ES-I3 (cell line): Measurements from ENCODE around the gene TRIP13.
"Not testable (repeated sequence)": the region's sequence is repeated elsewhere in the genome, so short reads cannot be mapped to it uniquely, and the experiment has no call there.

Experiments used
- H3K36me3 ChIP-seq: 2 replicates; pipeline ENCODE4 v1.6.1; 2013; ENCODE audit warnings: mild to moderate bottlenecking, low read length, control low read depth, moderate library complexity; ENCODE audit not compliant: insufficient read depth
- H3K4me1 ChIP-seq: 2 replicates; pipeline ENCODE4 v1.6.1; 2013; ENCODE audit warnings: mild to moderate bottlenecking, control low read depth, low read length; ENCODE audit not compliant: insufficient read depth
- H3K9ac ChIP-seq: 2 replicates; pipeline ENCODE4 v1.6.1; 2013; ENCODE audit warnings: low read depth, mild to moderate bottlenecking, low read length, moderate library complexity
- H3K9me3 ChIP-seq: 2 replicates; pipeline ENCODE4 v1.6.1; 2013; ENCODE audit warnings: mild to moderate bottlenecking, low read length, moderate library complexity; ENCODE audit not compliant: control insufficient read depth, insufficient read depth

The TRIP13 gene

GRCh38 chr5:934381-934967, 41.8 kb downstream of the TRIP13 start:
- H3K9ac ChIP-seq, H3K4me1 ChIP-seq, H3K36me3 ChIP-seq, H3K9me3 ChIP-seq: not testable (repeated sequence)

- Histone ChIP-seq H3K9me3 (no peaks in the 10 kb centered on the region; the same call in 1 of the 2 replicates), H3K36me3 (no peaks in the 10 kb centered on the region), H3K4me1 (no peaks in the 10 kb centered on the region), H3K9ac (no peak overlapping the region)
Measured at GRCh38 chr5:935510-936084, 42.9 kb downstream of the TRIP13 start.

- Histone ChIP-seq H3K36me3 (no peaks in the 10 kb centered on the region), H3K4me1 (no peaks in the 10 kb centered on the region), H3K9ac (no peak overlapping the region), H3K9me3 (no peaks in the 10 kb centered on the region; the same call in 1 of the 2 replicates)
Measured at GRCh38 chr5:936149-937144, 43.8 kb downstream of the TRIP13 start.

- H3K9me3 ChIP-seq, result no peaks in the 10 kb centered on the region; the same call in 1 of the 2 replicates
- H3K4me1 ChIP-seq, result no peaks in the 10 kb centered on the region
- no peak overlapping the region for H3K9ac ChIP-seq
- H3K36me3 ChIP-seq, result no peaks in the 10 kb centered on the region
Measured at GRCh38 chr5:937151-937924, 44.7 kb downstream of the TRIP13 start.

- Histone ChIP-seq H3K9ac (no peak overlapping the region), H3K36me3 (no peaks in the 10 kb centered on the region), H3K4me1 (no peaks in the 10 kb centered on the region), H3K9me3 (no peaks in the 10 kb centered on the region; the same call in 1 of the 2 replicates)
Measured at GRCh38 chr5:939368-939767, 46.7 kb downstream of the TRIP13 start.

- not testable (repeated sequence) for H3K4me1 ChIP-seq, H3K36me3 ChIP-seq, H3K9ac ChIP-seq, H3K9me3 ChIP-seq
Measured at GRCh38 chr5:940741-941140, 48.1 kb downstream of the TRIP13 start.

- no peaks in the 10 kb centered on the region for H3K4me1 ChIP-seq
- no peaks in the 10 kb centered on the region for H3K36me3 ChIP-seq
- H3K9ac ChIP-seq, result no peak overlapping the region
- H3K9me3 ChIP-seq, result no peaks in the 10 kb centered on the region
Measured at GRCh38 chr5:943201-943917, 50.7 kb downstream of the TRIP13 start.

- H3K9me3 ChIP-seq, result no peaks in the 10 kb centered on the region
- H3K4me1 ChIP-seq, result no peaks in the 10 kb centered on the region
- no peak overlapping the region for H3K9ac ChIP-seq
- no peaks in the 10 kb centered on the region for H3K36me3 ChIP-seq
Measured at GRCh38 chr5:943918-944620, 51.4 kb downstream of the TRIP13 start.

GRCh38 chr5:944621-944927, 51.9 kb downstream of the TRIP13 start:
- Histone ChIP-seq H3K9ac (no peak overlapping the region), H3K4me1 (no peaks in the 10 kb centered on the region), H3K9me3 (no peaks in the 10 kb centered on the region), H3K36me3 (no peaks in the 10 kb centered on the region)

GRCh38 chr5:944992-945685, 52.5 kb downstream of the TRIP13 start:
- Histone ChIP-seq H3K4me1 (no peaks in the 10 kb centered on the region), H3K9ac (no peak overlapping the region), H3K36me3 (no peaks in the 10 kb centered on the region), H3K9me3 (peaks cover 2% of the 10 kb centered on the region; the same call in 1 of the 2 replicates)

GRCh38 chr5:945691-946551, 53.2 kb downstream of the TRIP13 start:
- Histone ChIP-seq H3K9ac (no peak overlapping the region), H3K4me1 (no peaks in the 10 kb centered on the region), H3K36me3 (no peaks in the 10 kb centered on the region), H3K9me3 (peaks cover 2% of the 10 kb centered on the region; the same call in 1 of the 2 replicates)
